OCI-LY3 (cell line): ENCODE measurements around the gene YBX2.

Source experiments
- CTCF ChIP-seq: fragments of 200-600, 300-600 bp; sonication (generic); IDR thresholded peaks from 2 replicates; pipeline ENCODE4 v1.5.1; 2014; ENCODE audit warnings: antibody characterized with exemption, low read length, low read depth
- EZH2phosphoT487 ChIP-seq: fragments of 200-600 bp; shearing (Covaris generic); IDR thresholded peaks from 2 replicates; pipeline ENCODE4 v1.6.1; 2018; ENCODE audit warnings: antibody characterized with exemption, mixed run types, low read depth

GRCh38 chr17:7241783-7242716 lies 52.4 kb downstream of the YBX2 start, which contains the start of gene GABARAP:
- TF ChIP-seq CTCF (no peak), EZH2phosphoT487 (no peak)
